ENCODE results near the gene TGFBR3L. TPM values are rescaled to one million over a fixed set of nuclear protein-coding genes. Genes with fewer than 3 reads are reported as not detected.

TGFBR3L gene
- total and polyA plus RNA-seq, 2 of the 8 experiments (the other 6 are each of a cell fraction or from before 2014, with no cell fraction given): 3.1 to 3.7 TPM

GRCh38 chr19:7881910-7882309 is 32.7 kb upstream of the TGFBR3L start:
- H2BK20ac ChIP-seq (ENCODE audit: low read length): 0 out of 2 replicates have a peak overlapping the region, but pooled peaks have one; percentile 18
- no peak overlapping the region for H4K8ac ChIP-seq (ENCODE audit: extremely low read depth, insufficient read depth, low read length)
- H3K23ac ChIP-seq (ENCODE audit: insufficient read length): no peak overlapping the region
- TF ChIP-seq ATF2 (IDR thresholded peaks at IDR 0.05; ENCODE audit: low read length): no peak
- TF ChIP-seq KDM1A (IDR thresholded peaks at IDR 0.05; ENCODE audit: borderline replicate concordance, low read length): peak; percentile 63; the same call in 1 of the 2 replicates
- TF ChIP-seq ZNF274 (IDR thresholded peaks at IDR 0.05; ENCODE audit: borderline replicate concordance, extremely low read depth, low read length): no peak
- TF ChIP-seq NANOG (IDR thresholded peaks at IDR 0.05; ENCODE audit: insufficient read depth, low read depth, low read length, poor library complexity, severe bottlenecking): no peak
- H3K27me3 ChIP-seq (replicated peaks in 1 of 4; ENCODE audit: control insufficient read depth in 3 of 4, extremely low read depth in 1 of 4, insufficient read depth in 3 of 4, low read length in 3 of 4): no peaks in the 10 kb centered on the region
- no peak overlapping the region for H3K18ac ChIP-seq (ENCODE audit: extremely low read depth, low read length)
- H4K20me1 ChIP-seq (replicated peaks in 1 of 2; ENCODE audit: control insufficient read depth in 1 of 2, insufficient read depth in 2 of 2, low read length in 2 of 2): no peaks in the 10 kb centered on the region
- no peaks in the 10 kb centered on the region for H3K79me2 ChIP-seq (ENCODE audit: control insufficient read depth in 1 of 2, insufficient read depth in 2 of 2, low read length in 2 of 2)
- no peak overlapping the region for H2BK15ac ChIP-seq (ENCODE audit: low read length)
- no peak overlapping the region for H3K4me3 ChIP-seq (ENCODE audit: extremely low read depth in 1 of 4, insufficient read depth in 2 of 4, low read depth in 3 of 4, low read length in 4 of 4)
- H3K4ac ChIP-seq (replicated peaks; ENCODE audit: insufficient read length, low read depth, low read length): no peak overlapping the region
- DNase-seq (ENCODE audit: low read depth in 1 of 2, low spot score in 2 of 2) (no peak), FAIRE-seq (no peak)
- H4K5ac ChIP-seq (ENCODE audit: insufficient read length, low read depth, low read length): no peak overlapping the region
- no peaks in the 10 kb centered on the region for H3K4me1 ChIP-seq (replicated peaks in 1 of 4; ENCODE audit: control insufficient read depth in 3 of 4, insufficient read depth in 4 of 4, low read length in 3 of 4)
- H3K36me3 ChIP-seq (ENCODE audit: control insufficient read depth in 2 of 4, insufficient read depth in 4 of 4, low read length in 3 of 4): no peaks in the 10 kb centered on the region
- no peak overlapping the region for H3K14ac ChIP-seq (ENCODE audit: insufficient read length)
- no peak overlapping the region for H3K9ac ChIP-seq (replicated peaks in 1 of 4; ENCODE audit: extremely low read depth in 1 of 4, low read depth in 3 of 4, low read length in 3 of 4)
- CTCF ChIA-PET (ENCODE audit: partially characterized antibody): interaction anchor here (0.7 to 3.0 kb wide), 3 partner anchors 13 to 29 kb away, joined by 3 to 13 read pairs (median 8); partner anchors contain the start of gene MAP2K7
- H3K9me3 ChIP-seq (ENCODE audit: insufficient read depth in 2 of 2, low read depth in 1 of 2, low read length in 1 of 2): no peaks in the 10 kb centered on the region
- 88% methylated on average over 3 of the region's 3 CpGs; no CpG with 5 or more reads in 1 of the 2 experiments for WGBS, 2 experiments (ENCODE audit: extremely low coverage in 1 of 2, insufficient coverage in 1 of 2, insufficient read length in 1 of 2, insufficient replicate concordance in 2 of 2, low coverage in 1 of 2, low lambda C conversion rate in 2 of 2, missing lambda C conversion rate in 1 of 2)
- H3K23me2 ChIP-seq (ENCODE audit: low read depth, low read length): peaks cover 1% of the 10 kb centered on the region; the same call in 1 of the 2 replicates
- no peak overlapping the region for H4K91ac ChIP-seq (replicated peaks; ENCODE audit: insufficient read length, low read length)
- no peak overlapping the region for H2BK12ac ChIP-seq (ENCODE audit: low read depth, low read length)
- H2BK5ac ChIP-seq (ENCODE audit: low read depth, low read length): no peak overlapping the region
- POLR2A ChIA-PET (ENCODE audit: partially characterized antibody): interaction anchor here (0.6 to 1.8 kb wide), 4 partner anchors 9 to 316 kb away, joined by 3 to 6 read pairs (median 4); partner anchors contain the start of gene CTXN1
- no peak overlapping the region for H2AFZ ChIP-seq (ENCODE audit: low read length)
- H3K56ac ChIP-seq (replicated peaks; ENCODE audit: insufficient read length, low read depth, low read length): no peak overlapping the region
- H3K4me2 ChIP-seq (ENCODE audit: insufficient read depth in 1 of 2, low read depth in 2 of 2, low read length in 2 of 2): no peak overlapping the region
- no peaks in the 10 kb centered on the region for H3K79me1 ChIP-seq (ENCODE audit: low read depth, low read length)
- no peak overlapping the region for H3K27ac ChIP-seq (ENCODE audit: low read depth, low read length)
- no peak overlapping the region for H2BK120ac ChIP-seq (replicated peaks; ENCODE audit: low read depth, low read length)
- H2AK5ac ChIP-seq (ENCODE audit: low read depth, low read length): no peak overlapping the region

Data from H1 (cell line).